ENCODE measurements around the gene MRPL52.

The MRPL52 gene

DNA sequence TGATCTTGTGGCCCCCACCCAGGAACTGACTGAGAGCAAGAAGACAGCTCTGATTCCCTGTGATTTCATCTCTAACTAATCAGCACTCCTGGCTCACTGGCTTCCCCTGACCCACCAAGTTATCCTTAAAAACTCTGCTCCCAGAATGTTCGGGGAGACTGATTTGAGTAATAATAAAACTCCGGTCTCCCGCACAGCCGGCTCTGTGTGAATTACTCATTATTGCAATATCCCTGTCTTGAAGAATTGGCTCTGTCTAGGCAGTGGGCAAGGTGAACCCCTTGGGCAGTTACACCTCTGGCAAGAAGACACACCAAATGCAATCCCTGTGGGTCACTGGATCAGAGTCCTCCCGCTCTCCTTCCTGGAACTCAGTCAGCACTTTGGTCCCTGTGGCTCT lies 35.7 kb upstream of the MRPL52 start:
- Histone ChIP-seq H3K4me3 (no peak overlapping the region), H3K36me3 (ENCODE audit: insufficient read depth, low read length) (no peaks in the 10 kb centered on the region), H3K27ac (no peak overlapping the region), H3K9ac (ENCODE audit: insufficient read length) (no peak overlapping the region), H3K9me3 (ENCODE audit: low read depth, low read length) (no peaks in the 10 kb centered on the region)
- no peak for TF ChIP-seq EZH2 (IDR thresholded peaks at IDR 0.05)
- no peak for TF ChIP-seq POLR2AphosphoS5 (IDR thresholded peaks at IDR 0.05; ENCODE audit: borderline replicate concordance, low read depth, low read length)
- TF ChIP-seq FOXP2 (optimal IDR thresholded peaks at IDR 0.05; ENCODE audit: control extremely low read depth, extremely low read length, insufficient read depth): no peak
- DNase-seq (ENCODE audit: low read depth, low spot score): no peak

DNA sequence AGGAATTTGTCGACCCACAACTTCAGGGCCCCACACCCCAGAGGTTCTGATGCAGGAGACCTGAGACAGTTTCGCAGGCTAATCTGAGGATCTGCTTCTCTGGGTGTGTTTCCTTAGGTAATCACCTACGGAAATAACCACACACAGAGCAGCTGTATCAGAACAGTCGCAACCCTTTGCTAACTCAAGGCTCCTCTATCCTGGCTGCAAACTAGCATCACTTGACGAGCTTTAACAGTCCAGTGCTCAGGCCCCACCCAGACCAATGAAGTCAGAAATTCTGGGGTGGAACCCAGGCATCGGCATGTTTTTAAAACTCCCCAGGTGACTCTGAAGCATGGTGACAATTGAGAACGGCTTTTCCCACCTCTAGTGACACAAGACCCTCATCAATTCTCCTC lies 35.1 kb upstream of the MRPL52 start:
- no peak overlapping the region for H3K9ac ChIP-seq (ENCODE audit: insufficient read length)
- H3K36me3 ChIP-seq (ENCODE audit: insufficient read depth, low read length): no peaks in the 10 kb centered on the region
- no peak overlapping the region for H3K27ac ChIP-seq
- H3K4me3 ChIP-seq: no peak overlapping the region
- no peaks in the 10 kb centered on the region for H3K9me3 ChIP-seq (ENCODE audit: low read depth, low read length)
- TF ChIP-seq FOXP2 (optimal IDR thresholded peaks at IDR 0.05; ENCODE audit: control extremely low read depth, extremely low read length, insufficient read depth) (no peak), POLR2AphosphoS5 (IDR thresholded peaks at IDR 0.05; ENCODE audit: borderline replicate concordance, low read depth, low read length) (no peak), EZH2 (IDR thresholded peaks at IDR 0.05) (no peak)
- DNase-seq (ENCODE audit: low read depth, low spot score): no peak

DNA sequence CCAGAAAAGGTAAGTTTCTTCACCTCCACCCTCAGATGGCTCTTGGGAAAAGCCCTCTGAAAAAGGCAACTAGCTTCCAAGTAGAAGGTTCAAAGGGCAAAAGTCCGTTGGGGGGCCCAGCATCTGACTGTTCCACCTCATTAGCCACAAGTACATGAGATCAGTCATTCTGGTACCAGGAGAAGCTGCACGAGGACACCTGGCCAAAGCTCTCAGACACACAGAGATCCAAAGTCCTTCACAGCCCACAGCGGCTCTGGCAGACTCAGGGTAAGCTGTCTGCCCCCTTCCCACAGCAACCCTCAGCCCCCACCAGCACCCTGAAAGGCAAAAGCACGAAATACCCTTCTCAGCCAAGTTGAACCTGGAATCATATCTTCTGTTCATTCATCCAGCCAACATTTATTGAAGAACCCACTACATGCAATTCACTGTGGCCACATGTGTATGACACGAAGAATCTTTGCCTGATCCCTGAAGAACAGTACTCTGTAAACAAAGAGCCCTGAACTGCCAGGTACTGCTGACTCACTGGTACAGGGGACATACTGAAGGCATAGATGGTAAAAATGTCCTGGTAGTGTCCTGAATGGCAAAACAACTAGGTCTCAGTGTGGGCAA lies 33.5 kb upstream of the MRPL52 start:
- Histone ChIP-seq H3K27ac (no peak overlapping the region), H3K36me3 (ENCODE audit: insufficient read depth, low read length) (no peaks in the 10 kb centered on the region), H3K4me3 (no peak overlapping the region), H3K9ac (ENCODE audit: insufficient read length) (no peak overlapping the region), H3K9me3 (ENCODE audit: low read depth, low read length) (no peaks in the 10 kb centered on the region)
- TF ChIP-seq POLR2AphosphoS5 (IDR thresholded peaks at IDR 0.05; ENCODE audit: borderline replicate concordance, low read depth, low read length): no peak
- no peak for TF ChIP-seq EZH2 (IDR thresholded peaks at IDR 0.05)
- no peak for TF ChIP-seq FOXP2 (optimal IDR thresholded peaks at IDR 0.05; ENCODE audit: control extremely low read depth, extremely low read length, insufficient read depth)
- no peak for DNase-seq (ENCODE audit: low read depth, low spot score)

DNA sequence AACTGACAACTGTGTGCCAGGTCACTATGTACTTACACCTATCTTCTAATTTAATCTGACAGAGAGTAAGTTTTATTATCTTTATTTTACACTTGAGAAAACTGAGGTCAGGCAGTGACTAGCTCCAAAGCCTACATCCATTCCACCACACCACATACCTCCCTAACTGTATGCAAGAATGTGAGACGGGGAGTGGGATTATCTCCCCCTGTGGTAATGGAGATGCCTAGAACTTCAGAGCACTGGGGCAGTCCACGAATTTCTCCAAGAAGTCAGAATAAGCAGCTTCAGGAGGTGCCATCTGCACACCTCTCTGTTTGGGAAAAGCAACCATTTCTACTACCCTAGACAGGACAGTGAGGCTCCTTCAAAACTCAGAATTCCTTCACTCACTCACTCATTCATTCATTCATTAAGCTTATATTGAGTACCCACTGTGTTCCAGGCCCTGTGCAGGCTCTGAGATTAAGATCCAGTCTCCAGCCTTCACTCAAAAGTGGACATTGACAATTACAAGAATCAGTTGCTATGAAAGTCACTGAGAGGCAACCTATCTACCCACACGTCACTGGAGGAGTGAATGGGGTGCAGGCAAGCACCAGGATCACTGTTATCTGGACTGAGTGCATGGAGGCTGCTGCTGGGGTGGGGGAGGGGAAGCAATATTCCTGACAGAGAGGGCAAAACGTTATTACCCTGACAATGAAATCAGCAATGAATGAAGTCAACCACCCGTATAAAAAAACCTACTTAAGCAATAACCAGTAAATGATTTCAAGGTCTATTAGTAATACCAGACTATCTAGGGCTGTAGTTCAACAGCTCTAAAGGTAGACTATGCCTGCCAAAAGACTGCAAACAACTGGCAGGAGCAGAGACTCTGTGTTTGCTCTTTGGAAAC lies 32.4 kb upstream of the MRPL52 start:
- Histone ChIP-seq H3K9ac (ENCODE audit: insufficient read length) (no peak overlapping the region), H3K27ac (no peak overlapping the region), H3K4me3 (no peak overlapping the region), H3K36me3 (ENCODE audit: insufficient read depth, low read length) (no peaks in the 10 kb centered on the region), H3K9me3 (ENCODE audit: low read depth, low read length) (no peaks in the 10 kb centered on the region)
- TF ChIP-seq EZH2 (IDR thresholded peaks at IDR 0.05): no peak
- TF ChIP-seq FOXP2 (optimal IDR thresholded peaks at IDR 0.05; ENCODE audit: control extremely low read depth, extremely low read length, insufficient read depth): no peak
- DNase-seq (ENCODE audit: low read depth, low spot score): no peak

DNA sequence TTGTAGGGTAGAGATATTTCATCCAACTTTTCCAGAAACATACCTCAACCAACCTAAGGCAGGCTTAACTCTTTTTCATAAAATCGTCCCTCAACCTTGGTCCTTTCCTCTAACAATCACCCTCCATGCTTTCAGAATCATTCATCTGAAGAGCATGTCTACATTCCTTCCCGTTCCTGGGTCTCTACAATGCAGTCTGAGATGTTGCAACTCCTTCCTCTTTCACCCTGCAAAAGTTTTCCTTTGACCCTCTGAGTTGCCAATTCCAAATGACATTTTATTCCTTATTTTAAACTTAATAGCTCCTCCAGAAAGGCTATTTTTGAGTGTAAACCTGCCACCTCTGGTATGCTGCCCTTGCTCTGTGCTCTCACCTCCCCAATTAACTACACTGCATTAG lies 31.2 kb upstream of the MRPL52 start:
- TF ChIP-seq FOXP2 (optimal IDR thresholded peaks at IDR 0.05; ENCODE audit: control extremely low read depth, extremely low read length, insufficient read depth) (no peak), POLR2AphosphoS5 (IDR thresholded peaks at IDR 0.05; ENCODE audit: borderline replicate concordance, low read depth, low read length) (no peak), EZH2 (IDR thresholded peaks at IDR 0.05) (no peak)
- Histone ChIP-seq H3K27ac (no peak overlapping the region), H3K9ac (ENCODE audit: insufficient read length) (no peak overlapping the region)

DNA sequence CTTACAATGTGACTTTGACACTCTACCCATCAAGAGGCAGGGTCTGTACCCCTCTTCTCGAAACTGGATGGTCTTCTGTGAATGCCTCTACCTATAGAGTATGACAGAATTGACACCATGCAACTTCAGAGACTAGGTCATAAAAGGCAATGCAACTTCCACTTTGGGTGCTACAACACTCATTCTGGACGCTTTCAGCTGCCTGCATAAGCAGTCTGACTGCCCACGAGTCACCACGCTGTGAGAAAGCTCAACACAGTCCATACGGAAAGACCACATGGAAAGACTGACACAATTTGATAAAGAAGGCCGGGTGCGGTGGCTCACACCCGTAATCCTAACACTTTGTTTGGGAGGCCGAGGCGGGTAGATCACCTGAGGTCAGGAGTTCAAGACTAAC lies 29.3 kb upstream of the MRPL52 start:
- Histone ChIP-seq H3K9ac (ENCODE audit: insufficient read length) (no peak overlapping the region), H3K4me3 (no peak overlapping the region), H3K36me3 (ENCODE audit: insufficient read depth, low read length) (no peaks in the 10 kb centered on the region), H3K9me3 (ENCODE audit: low read depth, low read length) (no peaks in the 10 kb centered on the region), H3K27ac (no peak overlapping the region)
- no peak for DNase-seq (ENCODE audit: low read depth, low spot score)
- TF ChIP-seq EZH2 (IDR thresholded peaks at IDR 0.05): no peak
- no peak for TF ChIP-seq POLR2AphosphoS5 (IDR thresholded peaks at IDR 0.05; ENCODE audit: borderline replicate concordance, low read depth, low read length)
- no peak for TF ChIP-seq FOXP2 (optimal IDR thresholded peaks at IDR 0.05; ENCODE audit: control extremely low read depth, extremely low read length, insufficient read depth)

More for the DNA sequence above, 31.2 kb upstream of the MRPL52 start:
- no peak overlapping the region for H3K4me3 ChIP-seq
- DNase-seq (ENCODE audit: low read depth, low spot score): no peak
- no peaks in the 10 kb centered on the region for H3K9me3 ChIP-seq (ENCODE audit: low read depth, low read length)
- H3K36me3 ChIP-seq (ENCODE audit: insufficient read depth, low read length): no peaks in the 10 kb centered on the region

DNA sequence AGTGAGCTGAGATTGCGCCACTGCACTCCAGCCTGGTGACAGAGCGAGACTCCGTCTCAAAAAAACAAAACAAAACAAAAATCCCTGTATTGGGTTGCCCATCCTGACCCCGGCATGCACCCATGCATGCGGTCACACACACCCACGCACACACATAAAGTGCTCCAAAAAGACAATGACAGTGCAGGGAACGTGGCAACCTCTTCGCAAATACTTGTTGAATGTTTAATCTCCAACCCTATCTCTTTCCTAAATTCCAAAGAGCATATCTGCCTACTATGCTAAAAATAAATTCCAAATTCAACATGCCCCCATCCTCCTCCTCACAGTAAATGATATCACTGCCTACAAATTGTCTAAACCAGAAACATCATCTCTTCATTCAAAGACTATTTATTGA lies 28.0 kb upstream of the MRPL52 start:
- H3K9ac ChIP-seq (ENCODE audit: insufficient read length): no peak overlapping the region
- TF ChIP-seq POLR2AphosphoS5 (IDR thresholded peaks at IDR 0.05; ENCODE audit: borderline replicate concordance, low read depth, low read length): no peak
- no peak for TF ChIP-seq FOXP2 (optimal IDR thresholded peaks at IDR 0.05; ENCODE audit: control extremely low read depth, extremely low read length, insufficient read depth)
- TF ChIP-seq EZH2 (IDR thresholded peaks at IDR 0.05): no peak
- H3K4me3 ChIP-seq: no peak overlapping the region
- H3K27ac ChIP-seq: no peak overlapping the region
- no peaks in the 10 kb centered on the region for H3K9me3 ChIP-seq (ENCODE audit: low read depth, low read length)
- H3K36me3 ChIP-seq (ENCODE audit: insufficient read depth, low read length): no peaks in the 10 kb centered on the region
- DNase-seq (ENCODE audit: low read depth, low spot score): no peak

DNA sequence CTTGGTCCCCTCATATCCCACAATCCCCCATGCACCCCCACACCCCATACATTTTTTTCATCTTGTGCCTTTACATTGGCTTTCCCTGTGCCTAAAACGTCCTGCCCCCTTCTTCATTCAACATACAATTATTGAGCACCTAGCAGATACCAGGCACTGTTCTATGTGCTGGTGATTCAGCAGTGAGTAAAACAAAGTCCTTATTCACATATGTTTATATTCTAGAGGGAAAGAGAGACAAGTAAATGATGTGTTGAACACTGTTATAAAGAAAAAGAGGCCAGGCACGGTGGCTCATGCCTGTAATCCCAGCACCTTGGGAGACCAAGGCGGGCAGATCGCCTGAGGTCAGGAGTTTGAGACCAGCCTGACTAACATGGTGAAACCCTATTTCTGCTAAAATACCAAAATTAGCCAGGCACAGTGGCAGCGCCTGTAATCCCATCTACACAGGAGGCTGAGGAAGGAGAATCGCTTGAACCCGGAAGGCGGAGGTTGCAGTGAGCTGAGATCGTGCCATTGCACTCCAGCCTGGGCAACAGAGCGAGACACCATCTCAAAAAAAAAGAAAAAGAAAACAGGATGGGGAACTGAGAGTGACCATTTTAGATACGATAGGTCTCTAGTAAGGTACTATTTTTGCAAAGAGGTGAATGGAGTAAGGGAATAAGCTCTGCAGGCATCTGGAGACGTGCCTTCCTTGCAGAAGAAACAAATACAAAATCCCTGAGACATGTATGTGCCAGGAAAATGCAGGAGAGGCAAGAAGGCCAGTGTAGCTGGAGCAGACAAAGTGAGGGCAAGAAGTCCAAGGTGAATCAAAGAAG lies 26.6 kb upstream of the MRPL52 start:
- Histone ChIP-seq H3K36me3 (ENCODE audit: insufficient read depth, low read length) (no peaks in the 10 kb centered on the region), H3K9me3 (ENCODE audit: low read depth, low read length) (no peaks in the 10 kb centered on the region), H3K9ac (ENCODE audit: insufficient read length) (no peak overlapping the region), H3K4me3 (no peak overlapping the region), H3K27ac (no peak overlapping the region)
- TF ChIP-seq EZH2 (IDR thresholded peaks at IDR 0.05): no peak
- no peak for TF ChIP-seq POLR2AphosphoS5 (IDR thresholded peaks at IDR 0.05; ENCODE audit: borderline replicate concordance, low read depth, low read length)
- no peak for TF ChIP-seq FOXP2 (optimal IDR thresholded peaks at IDR 0.05; ENCODE audit: control extremely low read depth, extremely low read length, insufficient read depth)
- no peak for DNase-seq (ENCODE audit: low read depth, low spot score)

Measured in SK-N-MC (cell line).